Measurements from ENCODE around the gene OSBPL10.

OSBPL10 gene

GRCh38 chr3:31839144-31839917 is 141.7 kb downstream of the OSBPL10 start:
- no peak for DNase-seq

GRCh38 chr3:31836131-31837075 is 144.7 kb downstream of the OSBPL10 start:
- DNase-seq = no peak

- DNase-seq = no peak
Measured at GRCh38 chr3:31833391-31834190, 147.5 kb downstream of the OSBPL10 start.

GRCh38 chr3:31832551-31832950 is 148.5 kb downstream of the OSBPL10 start:
- no peak for DNase-seq

- no peak for DNase-seq
Measured at GRCh38 chr3:31831591-31831990, 149.5 kb downstream of the OSBPL10 start.

- DNase-seq = no peak
Measured at GRCh38 chr3:31829826-31830426, 151.1 kb downstream of the OSBPL10 start.

GRCh38 chr3:31829010-31829409 is 152.1 kb downstream of the OSBPL10 start:
- no peak for DNase-seq

GRCh38 chr3:31828007-31828406 is 153.1 kb downstream of the OSBPL10 start:
- DNase-seq = no peak

GRCh38 chr3:31823184-31823583 is 157.9 kb downstream of the OSBPL10 start:
- no peak for DNase-seq

GRCh38 chr3:31821118-31821517 is 159.9 kb downstream of the OSBPL10 start:
- no peak for DNase-seq

GRCh38 chr3:31819441-31819840 is 161.6 kb downstream of the OSBPL10 start:
- DNase-seq = no peak

- no peak for DNase-seq
Measured at GRCh38 chr3:31817411-31817966, 163.6 kb downstream of the OSBPL10 start.

GRCh38 chr3:31815631-31816440 is 165.2 kb downstream of the OSBPL10 start:
- no peak for DNase-seq

- DNase-seq = no peak
Measured at GRCh38 chr3:31815006-31815405, 166.1 kb downstream of the OSBPL10 start.

GRCh38 chr3:31813686-31814085 is 167.4 kb downstream of the OSBPL10 start:
- no peak for DNase-seq

GRCh38 chr3:31813197-31813596 is 167.9 kb downstream of the OSBPL10 start:
- no peak for DNase-seq

- DNase-seq = peak; percentile 11
Measured at GRCh38 chr3:31810991-31811433, 170.1 kb downstream of the OSBPL10 start.

- no peak for DNase-seq
Measured at GRCh38 chr3:31808143-31808720, 172.8 kb downstream of the OSBPL10 start.

GRCh38 chr3:31804251-31805051 is 176.6 kb downstream of the OSBPL10 start:
- no peak for DNase-seq

Data from activated CD4-positive, alpha-beta T cell treated with anti-CD3 and anti-CD28 coated beads, Interleukin-2, Interleukin-6, amounts not matched to agents 100 ng/mL and 50 ng/mL, durations not matched to agents 16 hours and 8 hours (primary cell).